Mucosa of rectum (tissue), 2 donors: Measurements from ENCODE around the gene TACR2.

Source experiments
- H3K27ac ChIP-seq, 2 donors: one replicate each; pipeline ENCODE4 v1.7.0; 2013; ENCODE audit warnings: inconsistent platforms in 2 of 2, low read depth in 2 of 2, low read length in 2 of 2
- H3K27me3 ChIP-seq, 2 donors: one replicate each; pipeline ENCODE4 v1.7.0; 2013; ENCODE audit warnings: low read length in 2 of 2; ENCODE audit not compliant: control insufficient read depth in 2 of 2, insufficient read depth in 2 of 2
- H3K36me3 ChIP-seq, 2 donors: one replicate each; pipeline ENCODE4 v1.7.0; 2013; ENCODE audit warnings: low read length in 2 of 2; ENCODE audit not compliant: control insufficient read depth in 2 of 2, insufficient read depth in 2 of 2
- H3K4me1 ChIP-seq, 2 donors: one replicate each; pipeline ENCODE4 v1.7.0; 2013; ENCODE audit warnings: low read length in 2 of 2, mild to moderate bottlenecking in 1 of 2; ENCODE audit not compliant: control insufficient read depth in 2 of 2, insufficient read depth in 2 of 2
- H3K4me3 ChIP-seq, 2 donors: one replicate each; pipeline ENCODE4 v1.7.0; 2013; ENCODE audit warnings: low read length in 2 of 2
- H3K9ac ChIP-seq, 2 donors: one replicate each; pipeline ENCODE4 v1.7.0; 2013; ENCODE audit warnings: low read length in 2 of 2, low read depth in 1 of 2, mild to moderate bottlenecking in 1 of 2
- H3K9me3 ChIP-seq, 2 donors: one replicate each; pipeline ENCODE4 v1.7.0; 2013; ENCODE audit warnings: low read length in 2 of 2; ENCODE audit not compliant: control insufficient read depth in 2 of 2
- donor health status: healthy.
- donor health status: Normal muscosa, but diverticular disease.

Gene TACR2

DNA sequence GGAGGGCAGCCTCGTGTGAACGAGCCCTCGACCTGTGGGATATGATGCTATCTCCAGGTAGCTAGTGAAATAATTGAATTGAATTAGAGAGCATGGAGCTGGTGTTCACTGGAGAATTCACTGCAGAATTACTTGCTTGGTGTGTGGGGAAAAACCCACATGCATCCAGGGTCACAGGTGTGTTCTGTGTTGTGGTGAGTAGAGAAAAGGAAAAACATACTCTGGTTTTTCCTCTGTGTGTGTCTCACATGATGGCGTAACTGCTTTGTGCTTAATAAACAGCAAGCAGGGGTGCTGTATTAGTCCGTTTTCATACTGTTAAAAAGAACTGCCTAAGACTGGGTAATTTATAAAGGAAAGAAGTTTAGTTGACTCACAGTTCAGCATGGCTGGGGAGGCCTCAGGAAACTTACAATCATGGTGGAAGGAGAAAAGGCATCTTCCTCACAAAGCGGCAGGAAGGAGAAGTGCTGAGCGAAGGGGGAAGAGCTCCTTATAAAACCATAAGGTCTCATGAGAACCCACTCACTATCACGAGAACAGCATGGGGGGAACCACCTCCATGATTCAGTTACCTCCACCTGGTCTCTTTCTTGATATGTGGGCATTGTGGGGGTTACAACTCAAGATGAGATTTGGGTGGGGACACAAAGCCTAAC, 62.6 kb downstream of the TACR2 start:
- Histone ChIP-seq H3K9me3 (no peaks in the 10 kb centered on the region), H3K9ac (no peak overlapping the region), H3K27me3 (no peaks in the 10 kb centered on the region), H3K27ac (no peak overlapping the region), H3K4me3 (no peak overlapping the region), H3K36me3 (no peaks in the 10 kb centered on the region), H3K4me1 (peaks cover 5 to 10% of the 10 kb centered on the region in 2 donors)
